CD8-positive, alpha-beta memory T cell (primary cell): ENCODE data around the gene TIGD1. TPM values are rescaled to one million over a fixed set of nuclear protein-coding genes. Genes with fewer than 3 reads are reported as not detected.

ENCODE experiments used
- CTCF ChIA-PET: fragments of 350-600 bp; sonication (Branson Sonifier 250); formaldehyde crosslinking; loops from one replicate; lab custom pipeline; 2021; ENCODE audit warnings: antibody characterized with exemption; lab: Charles Lee
- POLR2A ChIA-PET: fragments of 350-600 bp; sonication (Branson Sonifier 250); formaldehyde crosslinking; loops from one replicate; lab custom pipeline; 2021; ENCODE audit warnings: antibody characterized with exemption; lab: Charles Lee
- DNase-seq, 5 donors: peaks; one replicate each; pipeline versions ENCODE4 v3.0.0 to v3.0.0-alpha.2; 2020 to 2022; ENCODE audit warnings: mixed read lengths in 1 of 5
- H3K27ac ChIP-seq: one replicate; pipeline ENCODE4 v1.7.0; 2013; ENCODE audit warnings: low read depth, mild to moderate bottlenecking, low read length, moderate library complexity
- H3K27me3 ChIP-seq: 2 replicates; pipeline ENCODE4 v1.7.0; 2013; ENCODE audit warnings: low read length, mild to moderate bottlenecking; ENCODE audit not compliant: insufficient read depth, poor library complexity, severe bottlenecking
- H3K36me3 ChIP-seq: 2 replicates; pipeline ENCODE4 v1.7.0; 2013; ENCODE audit warnings: mild to moderate bottlenecking, low read length, moderate library complexity; ENCODE audit not compliant: insufficient read depth
- H3K4me1 ChIP-seq: 2 replicates; pipeline ENCODE4 v1.7.0; 2013; ENCODE audit warnings: mild to moderate bottlenecking, low read length, moderate library complexity; ENCODE audit not compliant: insufficient read depth
- H3K4me3 ChIP-seq: 2 replicates; pipeline ENCODE4 v1.7.0; 2013; ENCODE audit warnings: mild to moderate bottlenecking, low read length
- H3K9me3 ChIP-seq: 2 replicates; pipeline ENCODE4 v1.7.0; 2013; ENCODE audit warnings: mild to moderate bottlenecking, low read length
- H3K27ac Mint-ChIP-seq, 8 donors: one replicate each; pipeline ENCODE4 v1.8.0; 2020 to 2021; ENCODE audit warnings: mixed read lengths in 8 of 8, mild to moderate bottlenecking in 6 of 8, inconsistent platforms in 3 of 8, moderate library complexity in 3 of 8
- H3K27me3 Mint-ChIP-seq, 2 donors: one replicate each; pipeline ENCODE4 v1.8.0; 2020 to 2021; ENCODE audit warnings: mixed read lengths in 2 of 2, mild to moderate bottlenecking in 1 of 2, moderate library complexity in 1 of 2
- H3K36me3 Mint-ChIP-seq, 3 donors: one replicate each; pipeline ENCODE4 v1.8.0; 2020 to 2021; ENCODE audit warnings: mixed read lengths in 3 of 3, inconsistent platforms in 1 of 3, mild to moderate bottlenecking in 1 of 3
- H3K4me1 Mint-ChIP-seq, 3 donors: one replicate each; pipeline ENCODE4 v1.8.0; 2020 to 2021; ENCODE audit warnings: mixed read lengths in 3 of 3, inconsistent platforms in 1 of 3, mild to moderate bottlenecking in 1 of 3
- H3K4me3 Mint-ChIP-seq, 7 donors: one replicate each; pipeline ENCODE4 v1.8.0; 2020 to 2021; ENCODE audit warnings: mixed read lengths in 7 of 7, mild to moderate bottlenecking in 6 of 7, moderate library complexity in 4 of 7, inconsistent platforms in 2 of 7
- H3K9me3 Mint-ChIP-seq, 5 donors: one replicate each; pipeline ENCODE4 v1.8.0; 2020 to 2022; ENCODE audit warnings: mixed read lengths in 5 of 5, mild to moderate bottlenecking in 3 of 5, moderate library complexity in 2 of 5, inconsistent platforms in 1 of 5
- polyA plus RNA-seq: library from polyadenylated mRNA; unstranded; fragments of 300-500 nt; fragmentation: Illumina TruSeq; gene quantifications from one replicate; pipeline ENCODE4 v1.2.3, GENCODE V29; 2021
- total RNA-seq, 2 experiments: library from RNA; stranded (reverse); gene quantifications; one replicate each; pipeline ENCODE4 v1.2.3, GENCODE V29; 2021

Gene TIGD1
- total and polyA plus RNA-seq, 3 experiments from 2014 or later: 6.4 to 7.0 (median 6.5) TPM

GRCh38 chr2:232515639-232516038 is 34.7 kb downstream of the TIGD1 start:
- DNase-seq: no peak
- no peaks in the 10 kb centered on the region for H3K9me3 Mint-ChIP-seq
- no peak overlapping the region for H3K27ac Mint-ChIP-seq
- H3K27me3 Mint-ChIP-seq: peaks cover 12 to 33% of the 10 kb centered on the region in 2 donors
- H3K36me3 Mint-ChIP-seq: no peaks in the 10 kb centered on the region
- H3K27ac ChIP-seq: no peak overlapping the region
- H3K4me3 ChIP-seq: no peak overlapping the region
- H3K4me3 Mint-ChIP-seq: no peak overlapping the region
- ChIA-PET CTCF (interaction anchor here (1.0 to 1.5 kb wide), 2 partner anchors 9 to 11 kb away, joined by 3 read pairs; no protein-coding TSS in a partner anchor), POLR2A (no interaction called here)
- no peaks in the 10 kb centered on the region for H3K4me1 ChIP-seq
- no peaks in the 10 kb centered on the region for H3K27me3 ChIP-seq
- no peaks in the 10 kb centered on the region for H3K4me1 Mint-ChIP-seq
- H3K9me3 ChIP-seq: no peaks in the 10 kb centered on the region
- no peaks in the 10 kb centered on the region for H3K36me3 ChIP-seq

GRCh38 chr2:232513353-232513752 is 37.0 kb downstream of the TIGD1 start:
- no peaks in the 10 kb centered on the region for H3K27me3 ChIP-seq
- no peaks in the 10 kb centered on the region for H3K36me3 ChIP-seq
- no peak overlapping the region for H3K27ac ChIP-seq
- no peaks in the 10 kb centered on the region for H3K9me3 ChIP-seq
- no peaks in the 10 kb centered on the region for H3K4me1 ChIP-seq
- DNase-seq: no peak
- H3K9me3 Mint-ChIP-seq: no peaks in the 10 kb centered on the region
- H3K4me1 Mint-ChIP-seq: no peaks in the 10 kb centered on the region
- ChIA-PET CTCF (interaction anchor here (4.8 kb wide), 1 partner anchor 8 kb away, joined by 15 read pairs; no protein-coding TSS in a partner anchor), POLR2A (no interaction called here)
- H3K27me3 Mint-ChIP-seq: peaks cover 5 to 30% of the 10 kb centered on the region in 2 donors
- H3K4me3 ChIP-seq: no peak overlapping the region
- H3K4me3 Mint-ChIP-seq: no peak overlapping the region
- peak overlapping the region in 1 of 8 donors; percentile 63 for H3K27ac Mint-ChIP-seq
- H3K36me3 Mint-ChIP-seq: no peaks in the 10 kb centered on the region

- Histone ChIP-seq H3K4me1 (no peaks in the 10 kb centered on the region), H3K27ac (no peak overlapping the region), H3K9me3 (no peaks in the 10 kb centered on the region), H3K36me3 (no peaks in the 10 kb centered on the region), H3K27me3 (no peaks in the 10 kb centered on the region), H3K4me3 (no peak overlapping the region)
- DNase-seq: no peak
- Mint-ChIP-seq H3K36me3 (no peaks in the 10 kb centered on the region), H3K27ac (no peak overlapping the region), H3K9me3 (no peaks in the 10 kb centered on the region), H3K4me3 (no peak overlapping the region), H3K27me3 (peaks cover 3 to 29% of the 10 kb centered on the region in 2 donors), H3K4me1 (no peaks in the 10 kb centered on the region)
- ChIA-PET CTCF (interaction anchor here (4.8 kb wide), 1 partner anchor 9 kb away, joined by 15 read pairs; no protein-coding TSS in a partner anchor), POLR2A (no interaction called here)
Observed at GRCh38 chr2:232512602-232513001, 37.8 kb downstream of the TIGD1 start.

GRCh38 chr2:232511336-232511890 is 38.9 kb downstream of the TIGD1 start:
- H3K4me1 Mint-ChIP-seq: no peaks in the 10 kb centered on the region
- no peaks in the 10 kb centered on the region for H3K36me3 ChIP-seq
- H3K4me3 Mint-ChIP-seq: no peak overlapping the region
- DNase-seq: no peak
- H3K27ac ChIP-seq: no peak overlapping the region
- H3K9me3 Mint-ChIP-seq: no peaks in the 10 kb centered on the region
- H3K27ac Mint-ChIP-seq: no peak overlapping the region
- H3K27me3 ChIP-seq: no peaks in the 10 kb centered on the region
- H3K9me3 ChIP-seq: no peaks in the 10 kb centered on the region
- no peaks in the 10 kb centered on the region for H3K4me1 ChIP-seq
- H3K4me3 ChIP-seq: no peak overlapping the region
- CTCF ChIA-PET: interaction anchor here (4.8 kb wide), 1 partner anchor 10 kb away, joined by 15 read pairs; no protein-coding TSS in a partner anchor
- POLR2A ChIA-PET: no interaction called here
- peaks cover 2 to 34% of the 10 kb centered on the region in 2 donors for H3K27me3 Mint-ChIP-seq
- no peaks in the 10 kb centered on the region for H3K36me3 Mint-ChIP-seq

GRCh38 chr2:232508251-232508650 is 42.1 kb downstream of the TIGD1 start:
- no peaks in the 10 kb centered on the region for H3K27me3 ChIP-seq
- H3K36me3 ChIP-seq: no peaks in the 10 kb centered on the region
- POLR2A ChIA-PET: no interaction called here
- H3K4me3 ChIP-seq: no peak overlapping the region
- peaks cover 0 to 6% (median 1%) of the 10 kb centered on the region in 3 donors for H3K4me1 Mint-ChIP-seq
- no peak for DNase-seq
- H3K27me3 Mint-ChIP-seq: peaks cover 15 to 43% of the 10 kb centered on the region in 2 donors
- H3K4me3 Mint-ChIP-seq: no peak overlapping the region
- H3K27ac Mint-ChIP-seq: no peak overlapping the region
- H3K9me3 Mint-ChIP-seq: no peaks in the 10 kb centered on the region
- H3K36me3 Mint-ChIP-seq: no peaks in the 10 kb centered on the region
- no peak overlapping the region for H3K27ac ChIP-seq
- H3K4me1 ChIP-seq: no peaks in the 10 kb centered on the region
- no peaks in the 10 kb centered on the region for H3K9me3 ChIP-seq
- CTCF ChIA-PET: no interaction called here

GRCh38 chr2:232506709-232507108 is 43.6 kb downstream of the TIGD1 start:
- Histone ChIP-seq H3K27me3 (peaks cover 3% of the 10 kb centered on the region), H3K9me3 (no peaks in the 10 kb centered on the region), H3K27ac (no peak overlapping the region), H3K4me1 (no peaks in the 10 kb centered on the region), H3K36me3 (no peaks in the 10 kb centered on the region), H3K4me3 (no peak overlapping the region)
- H3K4me1 Mint-ChIP-seq: peaks cover 1 to 10% (median 5%) of the 10 kb centered on the region in 3 donors
- ChIA-PET CTCF (interaction anchor here (1.0 kb wide), 1 partner anchor 9 kb away, joined by 3 read pairs; no protein-coding TSS in a partner anchor), POLR2A (no interaction called here)
- H3K9me3 Mint-ChIP-seq: no peaks in the 10 kb centered on the region
- H3K27me3 Mint-ChIP-seq: peaks cover 15 to 41% of the 10 kb centered on the region in 2 donors
- no peak overlapping the region for H3K27ac Mint-ChIP-seq
- H3K36me3 Mint-ChIP-seq: no peaks in the 10 kb centered on the region
- no peak overlapping the region for H3K4me3 Mint-ChIP-seq
- DNase-seq: no peak

- ChIA-PET CTCF (no interaction called here), POLR2A (no interaction called here)
- no peak overlapping the region for H3K4me3 ChIP-seq
- H3K36me3 ChIP-seq: no peaks in the 10 kb centered on the region
- no peaks in the 10 kb centered on the region for H3K9me3 ChIP-seq
- no peak overlapping the region for H3K27ac ChIP-seq
- H3K4me1 ChIP-seq: no peaks in the 10 kb centered on the region
- H3K4me1 Mint-ChIP-seq: peaks cover 1 to 10% (median 5%) of the 10 kb centered on the region in 3 donors
- no peak overlapping the region for H3K4me3 Mint-ChIP-seq
- H3K27ac Mint-ChIP-seq: no peak overlapping the region
- no peak for DNase-seq
- H3K9me3 Mint-ChIP-seq: peaks cover 0 to 2% (median 0%) of the 10 kb centered on the region in 5 donors
- peaks cover 17 to 48% of the 10 kb centered on the region in 2 donors for H3K27me3 Mint-ChIP-seq
- H3K36me3 Mint-ChIP-seq: no peaks in the 10 kb centered on the region
- H3K27me3 ChIP-seq: peaks cover 8% of the 10 kb centered on the region
Observed at GRCh38 chr2:232505856-232506255, 44.5 kb downstream of the TIGD1 start.

- CTCF ChIA-PET: interaction anchor here (1.1 to 1.5 kb wide), 2 partner anchors 9 to 11 kb away, joined by 3 read pairs; no protein-coding TSS in a partner anchor
- Histone ChIP-seq H3K36me3 (no peaks in the 10 kb centered on the region), H3K9me3 (no peaks in the 10 kb centered on the region), H3K4me1 (no peaks in the 10 kb centered on the region), H3K27me3 (peaks cover 8% of the 10 kb centered on the region), H3K4me3 (no peak overlapping the region), H3K27ac (no peak overlapping the region)
- Mint-ChIP-seq H3K27me3 (peaks cover 20 to 54% of the 10 kb centered on the region in 2 donors), H3K9me3 (peaks cover 0 to 2% (median 0%) of the 10 kb centered on the region in 5 donors), H3K36me3 (no peaks in the 10 kb centered on the region), H3K4me1 (peaks cover 1 to 10% (median 5%) of the 10 kb centered on the region in 3 donors), H3K4me3 (peak overlapping the region in 3 of 7 donors; percentile 15 to 56 (median 34)), H3K27ac (peak overlapping the region in 3 of 8 donors; percentile 11 to 58 (median 58))
- POLR2A ChIA-PET: no interaction called here
- no peak for DNase-seq
Observed at GRCh38 chr2:232504438-232504837, 45.9 kb downstream of the TIGD1 start.
